GM12878 (cell line): ENCODE measurements around the gene MYO7B. TPM values are rescaled to one million over a fixed set of nuclear protein-coding genes. Genes with fewer than 3 reads are reported as not detected.

Experiments
- ATAC-seq: fragments of 200-7000 bp; cut with Tn5 transposase; 3 replicates; pipeline ENCODE4 v1.9.1; 2020; ENCODE audit warnings: mild to moderate bottlenecking, moderate library complexity
- BruUV-seq: library from RNA; stranded (reverse); fragments of 400-500 nt; replicated peaks from 2 replicates; lab custom pipeline; 2021; lab: Mats Ljungman, UMichigan
- CTCF ChIA-PET: fragments of 300-600 bp; sonication (Branson Sonifier 250); formaldehyde crosslinking; extraction: SDS; loops from one replicate; lab custom pipeline; 2021; ENCODE audit warnings: inconsistent platforms; lab: Yijun Ruan, JAX
- POLR2A ChIA-PET: fragments of 350-600 bp; formaldehyde crosslinking; extraction: SDS; loops from one replicate; lab custom pipeline; 2021; ENCODE audit warnings: inconsistent platforms; lab: Charles Lee
- RAD21 ChIA-PET: fragments of 300-600 bp; sonication (Branson Sonifier 250); formaldehyde crosslinking; loops from one replicate; lab custom pipeline; 2023; ENCODE audit warnings: antibody characterized with exemption; ENCODE audit not compliant: unreplicated experiment; lab: Charles Lee
- SMC1A ChIA-PET: fragments of 300-600 bp; sonication (Branson Sonifier 250); formaldehyde crosslinking; loops from one replicate; lab custom pipeline; 2023; ENCODE audit not compliant: unreplicated experiment, uncharacterized antibody; lab: Charles Lee
- DNase-seq: peaks from one replicate; pipeline ENCODE4 v3.0.0-alpha.2; 2011; ENCODE audit warnings: low read depth, low spot score
- FAIRE-seq: peaks from 3 replicates; lab custom pipeline; 2011; peaks lifted over from hg19 to GRCh38; lab: Jason Lieb, UNC
- H2AFZ ChIP-seq: 2 replicates; pipeline ENCODE4 v1.6.0; 2011; ENCODE audit warnings: low read depth, low read length, control low read depth; ENCODE audit not compliant: control insufficient read depth
- H3K27ac ChIP-seq: 2 replicates; pipeline ENCODE4 v1.5.1; 2011; ENCODE audit warnings: control low read depth; ENCODE audit not compliant: control insufficient read depth, insufficient read depth
- H3K27me3 ChIP-seq, 2 experiments: replicated peaks in 1 of 2; 2 replicates each; pipeline versions ENCODE4 v1.6.0 to v1.6.1; 2011; ENCODE audit warnings: low read length in 1 of 2; ENCODE audit not compliant: control insufficient read depth in 2 of 2, insufficient read depth in 2 of 2
- H3K36me3 ChIP-seq, 2 experiments: 2 replicates each; pipeline ENCODE4 v1.5.1; 2011; ENCODE audit warnings: low read length in 1 of 2; ENCODE audit not compliant: control insufficient read depth in 2 of 2, insufficient read depth in 2 of 2
- H3K4me1 ChIP-seq: 2 replicates; pipeline ENCODE4 v1.6.1; 2011; ENCODE audit warnings: mild to moderate bottlenecking, low read length, moderate library complexity, mixed read lengths; ENCODE audit not compliant: control insufficient read depth, insufficient read depth
- H3K4me2 ChIP-seq: 2 replicates; pipeline ENCODE4 v1.6.0; 2011; ENCODE audit warnings: control low read depth; ENCODE audit not compliant: control insufficient read depth, insufficient read depth
- H3K4me3 ChIP-seq: fragments of 200-600 bp; sonication (generic); 2 replicates; pipeline ENCODE4 v1.5.1; 2016
- H3K79me2 ChIP-seq: 2 replicates; pipeline ENCODE4 v1.6.0; 2011; ENCODE audit warnings: low read length; ENCODE audit not compliant: control insufficient read depth, insufficient read depth
- H3K9ac ChIP-seq: 2 replicates; pipeline ENCODE4 v1.8.0; 2011; ENCODE audit warnings: low read length, control low read depth, mixed read lengths; ENCODE audit not compliant: control insufficient read depth, insufficient read depth
- H3K9me3 ChIP-seq: replicated peaks from 3 replicates; pipeline ENCODE4 v1.5.1; 2011; ENCODE audit warnings: mild to moderate bottlenecking, low read length; ENCODE audit not compliant: control insufficient read depth, insufficient read depth
- H4K20me1 ChIP-seq: 2 replicates; pipeline ENCODE4 v1.6.0; 2011; ENCODE audit not compliant: control insufficient read depth, insufficient read depth
- BCL11A ChIP-seq: IDR thresholded peaks from 2 replicates; pipeline ENCODE4 v1.6.1; 2011; ENCODE audit warnings: low read depth, low read length
- BMI1 ChIP-seq: fragments of 450-650 bp; IDR thresholded peaks from 2 replicates; pipeline ENCODE4 v1.6.1; 2016; ENCODE audit warnings: mild to moderate bottlenecking, moderate library complexity, borderline replicate concordance
- CHD2 ChIP-seq: IDR thresholded peaks from 2 replicates; pipeline ENCODE4 v1.6.1; 2011; ENCODE audit warnings: low read depth, low read length, improper control_type of control experiment, borderline replicate concordance
- EP300 ChIP-seq, 2 experiments: fragments of 150-350 bp in 1 of 2; IDR thresholded peaks; 2 replicates each; pipeline ENCODE4 v1.6.1; 2011 to 2012; ENCODE audit warnings: low read depth in 2 of 2, low read length in 2 of 2, borderline replicate concordance in 1 of 2, improper control_type of control experiment in 1 of 2, inconsistent platforms in 1 of 2; ENCODE audit not compliant: control insufficient read depth in 1 of 2
- FOXK2 ChIP-seq: fragments of 450-650 bp; IDR thresholded peaks from 2 replicates; pipeline ENCODE4 v1.6.1; 2017; ENCODE audit warnings: mild to moderate bottlenecking, moderate library complexity
- GABPA ChIP-seq: IDR thresholded peaks from 2 replicates; pipeline ENCODE4 v1.6.1; 2014; ENCODE audit warnings: antibody characterized with exemption, low read depth, mild to moderate bottlenecking, inconsistent platforms
- MEF2A ChIP-seq: IDR thresholded peaks from 2 replicates; pipeline ENCODE4 v1.6.1; 2011; ENCODE audit warnings: low read depth, mild to moderate bottlenecking, low read length, moderate library complexity; ENCODE audit not compliant: insufficient read depth
- MTA3 ChIP-seq: IDR thresholded peaks from 2 replicates; pipeline ENCODE4 v1.6.1; 2012; ENCODE audit warnings: low read length, inconsistent platforms, borderline replicate concordance
- SIN3A ChIP-seq: IDR thresholded peaks from 2 replicates; pipeline ENCODE4 v1.6.1; 2012; ENCODE audit warnings: low read depth, low read length, improper control_type of control experiment
- SIX5 ChIP-seq: IDR thresholded peaks from 2 replicates; pipeline ENCODE4 v1.6.1; 2011; ENCODE audit warnings: mild to moderate bottlenecking, low read depth, low read length, moderate library complexity; ENCODE audit not compliant: severe bottlenecking
- SPI1 ChIP-seq: IDR thresholded peaks from 2 replicates; pipeline ENCODE4 v1.6.1; 2011; ENCODE audit warnings: low read depth, mild to moderate bottlenecking, low read length, moderate library complexity, borderline replicate concordance; ENCODE audit not compliant: insufficient read depth
- TBL1XR1 ChIP-seq: IDR thresholded peaks from 2 replicates; pipeline ENCODE4 v1.6.1; 2012; ENCODE audit warnings: low read depth, low read length, improper control_type of control experiment
- YY1 ChIP-seq: IDR thresholded peaks from 2 replicates; pipeline ENCODE4 v1.6.1; 2011; ENCODE audit warnings: low read depth, mild to moderate bottlenecking, low read length
- WGBS: methylation state at CpG from one replicate; pipeline ENCODE4 v1.1.6; 2016; ENCODE audit warnings: low lambda C conversion rate; ENCODE audit not compliant: insufficient replicate concordance, insufficient coverage; ENCODE audit errors: missing lambda C conversion rate; 5-methylcytosine and 5-hydroxymethylcytosine counted together
- in situ Hi-C: fragments of 300-500 bp; cut with MboI; formaldehyde crosslinking; loops from 9 replicates; pipeline ENCODE4 v1.14.3; 2018; ENCODE audit warnings: mixed read lengths
- intact Hi-C: fragments of 100-400 bp; cut with micrococcal nuclease; formaldehyde crosslinking; loops from one replicate; pipeline ENCODE4 v1.14.2; 2022; ENCODE audit not compliant: unreplicated experiment
- polyA plus RNA-seq, 11 experiments: library from polyadenylated mRNA; depleted of rRNA in 4 of 11; unstranded in 6 of 11; stranded (reverse) in 5 of 11; fragments of >200 nt; fragmentation: Nextera tagmentation in 4 of 11; fragmentation: Illumina TruSeq in 1 of 11; extraction: Ambion mirVana in 4 of 11; extraction: Trizol in 1 of 11; gene quantifications; 1 replicate in 1 of 11; 2 replicates in 10 of 11; pipeline versions ENCODE4 v1.2.1 to v1.2.3, GENCODE V29; 2011 to 2016; ENCODE audit warnings: inconsistent platforms in 2 of 11, missing spikeins in 2 of 11, low read depth in 1 of 11
- total RNA-seq, 4 experiments: library from RNA; depleted of rRNA in 3 of 4; stranded (reverse); fragments of >200 nt in 3 of 4; fragmentation: Illumina TruSeq in 1 of 4; extraction: Trizol in 1 of 4; gene quantifications; 2 replicates each; pipeline versions ENCODE4 v1.2.1 to v1.2.3, GENCODE V29; 2013 to 2021
- TF ChIP-seq, protein P1 (sequence below): IDR thresholded peaks from 2 replicates; pipeline ENCODE4 v1.6.1; 2011; ENCODE audit warnings: low read depth, low read length, improper control_type of control experiment, borderline replicate concordance
- TF ChIP-seq, protein P2 (sequence below): IDR thresholded peaks from 2 replicates; pipeline ENCODE4 v1.6.1; 2011; ENCODE audit warnings: borderline replicate concordance, low read depth, mild to moderate bottlenecking, moderate library complexity, mixed read lengths, low read length; ENCODE audit not compliant: insufficient read depth; ENCODE audit errors: extremely low read length
- TF ChIP-seq, protein P3 (sequence below): fragments of 450-650 bp; IDR thresholded peaks from 2 replicates; pipeline ENCODE4 v1.6.1; 2016; ENCODE audit warnings: mild to moderate bottlenecking
- TF ChIP-seq, protein P4 (sequence below): IDR thresholded peaks from 2 replicates; pipeline ENCODE4 v1.6.1; 2012; ENCODE audit warnings: low read depth, low read length, improper control_type of control experiment

MYO7B gene
- total and polyA plus RNA-seq, 10 of the 15 experiments (the other 5 are each of a cell fraction or from before 2014, with no cell fraction given) = 0.08 to 4.8 (median 1.2) TPM

DNA sequence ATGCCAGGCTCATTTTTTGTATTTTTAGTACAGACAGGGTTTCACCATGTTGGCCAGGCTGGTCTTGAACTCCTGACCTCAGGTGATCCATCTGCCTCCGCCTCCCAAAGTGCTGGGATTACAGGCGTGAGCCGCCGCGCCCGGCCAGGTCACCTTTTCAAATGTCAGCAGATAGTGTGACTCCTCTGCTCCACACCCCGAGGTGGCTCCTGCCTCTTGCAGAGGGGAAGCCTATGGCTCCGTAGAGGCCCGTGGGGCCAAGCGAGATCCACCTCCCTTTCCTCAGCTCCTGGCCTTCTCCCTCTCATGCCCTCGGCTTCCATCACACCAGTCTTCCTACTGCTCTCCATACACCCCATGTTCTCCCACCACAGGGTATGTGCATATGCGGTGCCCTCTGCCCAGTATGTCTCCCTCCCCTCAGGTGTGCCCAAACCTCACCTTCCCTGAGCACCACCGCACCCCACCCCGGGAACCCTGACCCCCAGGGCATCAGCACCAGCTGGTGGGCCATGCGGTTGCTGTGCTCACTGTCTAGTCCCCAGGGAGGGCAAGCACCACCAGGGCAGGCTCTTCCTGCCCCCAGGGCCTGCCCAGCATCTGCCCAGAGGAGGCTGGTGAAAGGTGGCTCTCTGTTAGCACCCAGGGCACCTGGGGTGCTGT, 121.2 kb downstream of the MYO7B start:
- ChIA-PET RAD21 (no interaction called here), CTCF (no interaction called here), POLR2A (interaction anchor here (0.5 to 0.7 kb wide), 2 partner anchors 48 to 466 kb away, joined by 3 to 4 read pairs; no protein-coding TSS in a partner anchor), SMC1A (no interaction called here)
- Histone ChIP-seq H3K27me3 (no peaks in the 10 kb centered on the region), H3K27ac (no peak overlapping the region), H3K79me2 (no peaks in the 10 kb centered on the region), H3K9me3 (no peaks in the 10 kb centered on the region), H3K36me3 (no peaks in the 10 kb centered on the region), H2AFZ (no peak overlapping the region), H3K4me3 (no peak overlapping the region), H3K4me1 (no peaks in the 10 kb centered on the region), H4K20me1 (no peaks in the 10 kb centered on the region), H3K9ac (no peak overlapping the region), H3K4me2 (no peak overlapping the region)
- ATAC-seq (no peak), FAIRE-seq (no peak), DNase-seq (no peak)
- BruUV-seq = no TSS peak
- intact Hi-C loops = no loop called here
- in situ Hi-C loops = no loop called here
- TF ChIP-seq FOXK2 (no peak), GABPA (no peak), YY1 (no peak), TBL1XR1 (no peak), CHD2 (no peak), BMI1 (no peak), EP300 (IDR thresholded peaks at IDR 0.05; ENCODE audit: borderline replicate concordance in 1 of 2, control insufficient read depth in 1 of 2, low read depth in 2 of 2, low read length in 2 of 2) (no peak), MTA3 (no peak), MEF2A (no peak), SIN3A (no peak), SIX5 (no peak), BCL11A (no peak), SPI1 (no peak)
- TF ChIP-seq, protein P1, sequence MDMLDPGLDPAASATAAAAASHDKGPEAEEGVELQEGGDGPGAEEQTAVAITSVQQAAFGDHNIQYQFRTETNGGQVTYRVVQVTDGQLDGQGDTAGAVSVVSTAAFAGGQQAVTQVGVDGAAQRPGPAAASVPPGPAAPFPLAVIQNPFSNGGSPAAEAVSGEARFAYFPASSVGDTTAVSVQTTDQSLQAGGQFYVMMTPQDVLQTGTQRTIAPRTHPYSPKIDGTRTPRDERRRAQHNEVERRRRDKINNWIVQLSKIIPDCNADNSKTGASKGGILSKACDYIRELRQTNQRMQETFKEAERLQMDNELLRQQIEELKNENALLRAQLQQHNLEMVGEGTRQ = no peak
- TF ChIP-seq, protein P2, sequence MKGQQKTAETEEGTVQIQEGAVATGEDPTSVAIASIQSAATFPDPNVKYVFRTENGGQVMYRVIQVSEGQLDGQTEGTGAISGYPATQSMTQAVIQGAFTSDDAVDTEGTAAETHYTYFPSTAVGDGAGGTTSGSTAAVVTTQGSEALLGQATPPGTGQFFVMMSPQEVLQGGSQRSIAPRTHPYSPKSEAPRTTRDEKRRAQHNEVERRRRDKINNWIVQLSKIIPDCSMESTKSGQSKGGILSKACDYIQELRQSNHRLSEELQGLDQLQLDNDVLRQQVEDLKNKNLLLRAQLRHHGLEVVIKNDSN = no peak
- TF ChIP-seq, protein P3, sequence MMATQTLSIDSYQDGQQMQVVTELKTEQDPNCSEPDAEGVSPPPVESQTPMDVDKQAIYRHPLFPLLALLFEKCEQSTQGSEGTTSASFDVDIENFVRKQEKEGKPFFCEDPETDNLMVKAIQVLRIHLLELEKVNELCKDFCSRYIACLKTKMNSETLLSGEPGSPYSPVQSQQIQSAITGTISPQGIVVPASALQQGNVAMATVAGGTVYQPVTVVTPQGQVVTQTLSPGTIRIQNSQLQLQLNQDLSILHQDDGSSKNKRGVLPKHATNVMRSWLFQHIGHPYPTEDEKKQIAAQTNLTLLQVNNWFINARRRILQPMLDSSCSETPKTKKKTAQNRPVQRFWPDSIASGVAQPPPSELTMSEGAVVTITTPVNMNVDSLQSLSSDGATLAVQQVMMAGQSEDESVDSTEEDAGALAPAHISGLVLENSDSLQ = no peak
- TF ChIP-seq, protein P4, sequence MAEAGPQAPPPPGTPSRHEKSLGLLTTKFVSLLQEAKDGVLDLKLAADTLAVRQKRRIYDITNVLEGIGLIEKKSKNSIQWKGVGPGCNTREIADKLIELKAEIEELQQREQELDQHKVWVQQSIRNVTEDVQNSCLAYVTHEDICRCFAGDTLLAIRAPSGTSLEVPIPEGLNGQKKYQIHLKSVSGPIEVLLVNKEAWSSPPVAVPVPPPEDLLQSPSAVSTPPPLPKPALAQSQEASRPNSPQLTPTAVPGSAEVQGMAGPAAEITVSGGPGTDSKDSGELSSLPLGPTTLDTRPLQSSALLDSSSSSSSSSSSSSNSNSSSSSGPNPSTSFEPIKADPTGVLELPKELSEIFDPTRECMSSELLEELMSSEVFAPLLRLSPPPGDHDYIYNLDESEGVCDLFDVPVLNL = no peak
- 51% methylated on average over 15 of the region's 15 CpGs for WGBS
